Vein endothelial cell (primary cell): ENCODE measurements around the gene SERINC4. TPM values are rescaled to one million over a fixed set of nuclear protein-coding genes. Genes with fewer than 3 reads are reported as not detected.

Source experiments
- small RNA-seq: library from RNA; depleted of rRNA; stranded (forward); fragments of <200 nt; gene quantifications from one replicate; pipeline ENCODE3, GENCODE V24; 2012
- total RNA-seq: library from RNA; depleted of rRNA; stranded (reverse); fragments of >200 nt; gene quantifications from 2 replicates; pipeline ENCODE4 v1.2.3, GENCODE V29; 2012

The SERINC4 gene
- total RNA-seq, result under 0.01 TPM in 1 of 2 replicates, not detected in the other

GRCh38 chr15:43799945-43800285 lies at the start of gene SERINC4:
Gene SERINC4 (minus strand): TSS chr15:43800220. CDS start chr15:43799986, 234 bp downstream.

GRCh38 chr15:43826508-43827341 lies 26.7 kb upstream of the SERINC4 start, which contains the start of gene WDR76:
Gene WDR76 (plus strand): TSS chr15:43827002. CDS start chr15:43827033, 31 bp downstream.

GRCh38 chr15:43824302-43825246 lies 24.6 kb upstream of the SERINC4 start, which contains the start of gene MFAP1:
Gene MFAP1 (minus strand): TSS chr15:43824690. CDS start chr15:43824569, 121 bp downstream.

DNA sequence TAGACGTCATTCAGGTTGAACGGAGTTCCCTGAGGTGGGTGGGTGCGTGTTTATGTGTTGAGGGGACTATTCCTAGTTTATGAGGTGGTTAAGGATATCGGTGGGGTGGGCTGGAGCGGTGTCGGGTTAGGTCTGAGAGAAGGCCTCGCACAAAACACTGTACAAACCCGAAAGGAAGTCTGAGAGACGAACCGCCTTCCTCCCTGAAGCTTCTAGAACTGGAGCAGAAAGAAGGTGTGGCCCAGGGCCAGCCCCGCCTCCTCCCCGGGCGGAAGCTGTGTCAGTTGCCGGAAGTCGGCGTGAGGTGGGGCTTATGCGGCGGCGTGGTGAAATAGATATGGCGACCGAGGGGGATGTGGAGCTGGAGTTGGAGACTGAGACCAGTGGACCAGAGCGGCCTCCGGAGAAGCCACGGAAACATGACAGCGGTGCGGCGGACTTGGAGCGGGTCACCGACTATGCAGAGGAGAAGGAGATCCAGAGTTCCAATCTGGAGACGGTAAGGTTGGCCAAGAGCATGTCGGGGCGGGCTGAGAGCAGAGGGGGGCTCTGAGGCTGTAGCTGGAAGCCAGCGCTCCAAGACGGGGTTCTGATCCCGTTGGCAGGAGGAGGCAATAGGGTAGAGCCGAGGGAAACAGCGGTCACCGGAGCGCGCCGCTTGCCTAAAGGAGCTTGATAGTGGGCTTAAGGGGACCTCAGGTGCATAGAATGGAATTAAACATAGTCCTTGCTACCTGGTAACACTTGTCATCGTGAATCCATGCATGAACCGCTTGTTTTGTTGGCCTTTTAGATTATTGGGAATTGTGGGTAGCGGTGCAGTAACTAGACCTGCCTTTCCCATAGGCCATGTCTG lies 494 bp upstream of the SERINC4 start, which contains the start of gene HYPK:
TSS of gene HYPK (plus strand) at position 314 of the 856 bp plus-strand sequence. CDS start at position 338, 24 bp downstream.

GRCh38 chr15:43791993-43792760 lies 7.8 kb downstream of the SERINC4 start, which contains the start of gene SERF2:
Gene SERF2 (plus strand): TSS chr15:43792320. CDS start chr15:43792377, 57 bp downstream.

GRCh38 chr15:43776718-43777266 lies 23.2 kb downstream of the SERINC4 start, which contains the start of gene ELL3:
Gene ELL3 (minus strand): TSS chr15:43776966. CDS start chr15:43776901, 65 bp downstream.

GRCh38 chr15:43746245-43746902 lies 53.6 kb downstream of the SERINC4 start, which contains the start of gene PDIA3:
Gene PDIA3 (plus strand): TSS chr15:43746438. CDS start chr15:43746540, 102 bp downstream.

Small RNAs within 50 kb of the gene (small RNA-seq; reads per million reads assigned to genes)
- gene MIR1282, result not detected

Other genes starting within 250 kb of the SERINC4 start
- gene PPIP5K1, start 210.0 kb downstream of the SERINC4 start, total RNA-seq, result 39.2 and 64.1 TPM in 2 replicates
- not detected in 2 replicates for gene CKMT1B, start 206.2 kb downstream of the SERINC4 start, total RNA-seq
- not detected in 2 replicates for gene STRC, start 181.4 kb downstream of the SERINC4 start, total RNA-seq
- gene CATSPER2, start 151.4 kb downstream of the SERINC4 start, total RNA-seq, result 0.48 and 1.6 TPM in 2 replicates
- not detected in 2 replicates for gene CKMT1A, start 106.4 kb downstream of the SERINC4 start, total RNA-seq
- gene PDIA3, start 53.8 kb downstream of the SERINC4 start, total RNA-seq, result 192 and 220 TPM in 2 replicates
- gene ELL3, start 23.3 kb downstream of the SERINC4 start, total RNA-seq, result 1.5 and 3.6 TPM in 2 replicates
- 444 and 550 TPM in 2 replicates for gene SERF2, start 7.9 kb downstream of the SERINC4 start, total RNA-seq
- gene HYPK, start 379 bp upstream of the SERINC4 start, total RNA-seq, result 3.6 and 5.0 TPM in 2 replicates
- 18.0 and 21.0 TPM in 2 replicates for gene MFAP1, start 24.5 kb upstream of the SERINC4 start, total RNA-seq
- gene WDR76, start 26.8 kb upstream of the SERINC4 start, total RNA-seq, result 10.1 and 28.7 TPM in 2 replicates